CD4-positive, alpha-beta T cell treated with Interleukin-1 beta for 1 hour (primary cell): ENCODE measurements around the gene KIF11.
A peak's percentile ranks its signal among the peaks of the same experiment; 100 is the strongest.
"Not testable (repeated sequence)": the region's sequence is repeated elsewhere in the genome, so short reads cannot be mapped to it uniquely, and the experiment has no call there.

Experiments used
- DNase-seq, 2 donors: peaks; one replicate each; pipeline ENCODE4 v3.0.0-alpha.2; 2020 to 2022

KIF11 gene

GRCh38 chr10:92591550-92592022, 1.3 kb upstream of the KIF11 start:
- DNase-seq = peak; percentile 92 to 93

- peak in 1 of 2 donors; percentile 41 for DNase-seq
Observed at GRCh38 chr10:92593619-92594588, 974 bp downstream of the KIF11 start.

GRCh38 chr10:92595505-92595904, 2.6 kb downstream of the KIF11 start:
- no peak for DNase-seq

- no peak for DNase-seq
Observed at GRCh38 chr10:92598321-92598720, 5.4 kb downstream of the KIF11 start.

- DNase-seq = no peak
Observed at GRCh38 chr10:92604841-92605240, 11.9 kb downstream of the KIF11 start.

- DNase-seq = no peak
Observed at GRCh38 chr10:92615515-92615914, 22.6 kb downstream of the KIF11 start.

- DNase-seq = no peak
Observed at GRCh38 chr10:92619368-92619767, 26.4 kb downstream of the KIF11 start.

- DNase-seq = no peak
Observed at GRCh38 chr10:92627845-92628480, 35.0 kb downstream of the KIF11 start.

GRCh38 chr10:92629945-92630344, 37.0 kb downstream of the KIF11 start:
- no peak for DNase-seq

- no peak for DNase-seq
Observed at GRCh38 chr10:92638037-92638436, 45.1 kb downstream of the KIF11 start.

- DNase-seq = no peak
Observed at GRCh38 chr10:92640107-92640506, 47.2 kb downstream of the KIF11 start.

- no peak for DNase-seq
Observed at GRCh38 chr10:92641492-92641891, 48.6 kb downstream of the KIF11 start.

- DNase-seq = no peak
Observed at GRCh38 chr10:92644921-92645320, 52.0 kb downstream of the KIF11 start.

- DNase-seq = not testable (repeated sequence)
Observed at GRCh38 chr10:92650864-92651263, 57.9 kb downstream of the KIF11 start.

GRCh38 chr10:92655426-92655825, 62.5 kb downstream of the KIF11 start:
- DNase-seq = no peak

GRCh38 chr10:92656266-92656961, 63.5 kb downstream of the KIF11 start:
- no peak for DNase-seq

GRCh38 chr10:92657024-92657423, 64.1 kb downstream of the KIF11 start:
- DNase-seq = no peak

- DNase-seq = no peak
Observed at GRCh38 chr10:92662848-92663247, 69.9 kb downstream of the KIF11 start.

GRCh38 chr10:92664322-92664721, 71.4 kb downstream of the KIF11 start:
- no peak for DNase-seq

GRCh38 chr10:92667078-92667477, 74.1 kb downstream of the KIF11 start:
- no peak for DNase-seq

GRCh38 chr10:92677708-92678107, 84.8 kb downstream of the KIF11 start:
- no peak for DNase-seq

- no peak for DNase-seq
Observed at GRCh38 chr10:92678206-92678605, 85.3 kb downstream of the KIF11 start.

- no peak for DNase-seq
Observed at GRCh38 chr10:92681306-92681834, 88.4 kb downstream of the KIF11 start.
